Measurements from ENCODE around the gene RNU1-3. TPM values are rescaled to one million over a fixed set of nuclear protein-coding genes. Genes with fewer than 3 reads are reported as not detected.
"Not testable (repeated sequence)": the region's sequence is repeated elsewhere in the genome, so short reads cannot be mapped to it uniquely, and the experiment has no call there.

The RNU1-3 gene
- 6,387 TPM for total RNA-seq

DNA sequence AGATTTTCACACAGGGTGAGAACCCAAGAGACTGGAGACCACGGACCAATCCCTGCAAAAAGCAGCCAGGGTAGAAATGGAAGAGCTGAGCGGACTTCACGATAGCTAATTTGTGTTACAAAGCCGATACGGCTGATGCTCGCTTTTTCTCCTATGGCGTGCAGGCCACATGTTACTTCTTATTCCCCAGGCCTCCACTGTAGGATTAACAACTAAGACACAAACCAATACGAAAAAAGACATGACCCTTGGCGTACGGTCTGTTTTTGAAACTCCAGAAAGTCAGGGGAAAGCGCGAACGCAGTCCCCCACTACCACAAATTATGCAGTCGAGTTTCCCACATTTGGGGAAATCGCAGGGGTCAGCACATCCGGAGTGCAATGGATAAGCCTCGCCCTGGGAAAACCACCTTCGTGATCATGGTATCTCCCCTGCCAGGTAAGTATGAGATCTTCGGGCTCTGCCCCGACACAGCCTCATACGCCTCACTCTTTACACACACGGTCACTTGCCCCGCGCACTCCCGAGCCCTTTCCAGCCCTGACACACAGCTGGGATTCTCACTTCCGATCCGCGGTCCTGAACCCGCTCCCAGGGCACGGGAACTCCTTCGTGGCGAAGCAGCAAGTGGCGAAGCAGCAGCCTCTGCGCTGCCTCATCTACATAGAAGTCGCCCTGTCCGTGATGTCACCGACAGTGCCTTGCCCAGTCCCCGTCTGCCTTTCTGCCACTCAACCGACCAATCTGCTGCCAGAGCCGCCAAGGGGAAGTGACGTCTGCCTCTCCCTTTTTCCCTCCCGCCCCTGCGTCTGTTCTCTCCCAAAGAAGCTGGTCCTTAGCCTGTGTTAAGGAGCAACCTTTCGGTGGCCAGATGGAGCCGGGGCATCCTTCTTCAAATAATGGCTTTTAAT is at the start of gene RNU1-3:
Gene RNU1-3, minus strand, starts transcription at position 447 of the 912 bp plus-strand sequence.
- ATAC-seq = peak; percentile 99

DNA sequence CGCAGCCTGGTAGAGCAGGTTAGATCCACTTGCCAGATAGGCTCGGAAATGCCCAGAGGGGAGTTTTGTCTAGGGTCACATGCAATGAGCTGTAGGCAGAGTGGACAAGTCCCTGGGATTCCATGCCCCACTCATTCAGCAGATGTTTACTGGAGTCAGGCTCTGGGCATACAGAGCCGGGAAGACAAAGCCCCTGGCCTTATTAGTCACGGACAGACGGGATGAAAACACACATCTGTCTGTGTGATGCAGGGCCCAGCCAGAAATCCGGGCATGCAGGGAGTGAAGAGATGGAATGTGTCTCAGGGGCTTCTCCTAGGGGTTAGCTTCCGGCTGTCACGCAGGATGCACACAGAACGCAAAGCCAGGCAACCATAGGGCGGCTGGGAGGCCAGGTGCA is 46.7 kb upstream of the RNU1-3 start:
- not testable (repeated sequence) for ATAC-seq

- ATAC-seq = not testable (repeated sequence)
These were observed 46.2 kb upstream of the RNU1-3 start for GRCh38 chr1:16712984-16713383.

- ATAC-seq = not testable (repeated sequence)
These were observed 45.8 kb upstream of the RNU1-3 start for GRCh38 chr1:16712582-16712981.

GRCh38 chr1:16712131-16712530 is 45.4 kb upstream of the RNU1-3 start:
- not testable (repeated sequence) for ATAC-seq

DNA sequence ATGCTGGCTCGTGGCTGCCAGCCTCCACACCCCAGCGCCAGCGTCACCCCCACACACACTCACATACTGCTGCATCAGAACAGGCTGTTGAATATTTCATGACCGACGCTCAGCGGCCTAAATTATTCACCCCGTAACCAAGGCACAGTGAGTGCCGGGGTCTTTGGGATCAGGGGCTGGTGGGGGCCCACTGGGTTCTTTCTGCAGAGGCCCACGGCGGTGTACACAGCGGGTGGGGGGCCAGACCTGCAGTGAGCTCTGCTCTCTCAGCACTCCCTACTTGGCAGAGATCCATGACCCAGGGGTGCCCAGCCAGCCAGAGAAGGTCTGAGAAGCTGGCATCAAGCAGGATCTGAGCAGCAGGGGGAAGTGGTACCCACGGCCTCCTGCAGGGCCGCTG is 43.9 kb upstream of the RNU1-3 start:
- not testable (repeated sequence) for ATAC-seq

DNA sequence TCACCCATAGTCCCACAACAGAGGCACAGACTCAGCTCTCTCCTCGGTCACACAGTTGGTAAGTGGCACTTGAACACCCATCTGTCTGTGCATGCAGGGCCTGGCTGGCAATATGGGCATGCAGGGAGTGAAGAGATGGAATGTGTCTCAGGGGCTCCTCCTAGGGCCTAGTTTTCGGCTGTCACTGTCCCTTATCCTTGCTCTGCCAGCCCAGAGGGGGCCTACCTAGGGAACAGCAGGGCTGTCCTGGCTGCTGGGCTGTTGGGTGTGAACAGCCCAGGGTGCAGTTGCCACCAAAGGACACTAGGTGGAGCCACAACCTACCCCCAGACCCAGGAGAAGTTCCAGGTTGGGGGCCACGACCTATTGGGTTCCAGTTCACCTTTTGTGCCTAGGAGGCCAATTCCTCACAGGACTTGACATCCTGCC is 42.9 kb upstream of the RNU1-3 start:
- peak; percentile 69 for ATAC-seq

DNA sequence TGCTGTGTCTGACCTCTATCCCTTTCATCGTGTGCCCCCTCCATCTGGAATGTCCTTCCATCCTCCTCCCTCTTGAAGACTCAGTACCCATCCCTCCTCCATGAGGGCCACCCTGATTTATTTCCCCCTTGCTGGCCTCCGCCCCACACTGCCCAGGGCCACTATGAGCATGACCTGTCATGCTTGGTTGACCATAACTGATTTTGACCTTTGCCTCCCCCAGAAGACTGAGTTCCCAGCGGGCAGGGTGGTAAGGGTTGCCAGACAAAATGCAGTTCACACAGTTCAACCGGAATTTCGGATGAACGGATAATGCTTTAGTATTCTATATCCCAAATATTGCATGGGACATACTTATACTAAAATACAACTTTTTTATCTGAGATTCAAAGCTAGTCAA is 42.0 kb upstream of the RNU1-3 start:
- ATAC-seq = not testable (repeated sequence)

- peak; percentile 56 for ATAC-seq
These were observed 40.7 kb upstream of the RNU1-3 start for GRCh38 chr1:16707130-16708093.

DNA sequence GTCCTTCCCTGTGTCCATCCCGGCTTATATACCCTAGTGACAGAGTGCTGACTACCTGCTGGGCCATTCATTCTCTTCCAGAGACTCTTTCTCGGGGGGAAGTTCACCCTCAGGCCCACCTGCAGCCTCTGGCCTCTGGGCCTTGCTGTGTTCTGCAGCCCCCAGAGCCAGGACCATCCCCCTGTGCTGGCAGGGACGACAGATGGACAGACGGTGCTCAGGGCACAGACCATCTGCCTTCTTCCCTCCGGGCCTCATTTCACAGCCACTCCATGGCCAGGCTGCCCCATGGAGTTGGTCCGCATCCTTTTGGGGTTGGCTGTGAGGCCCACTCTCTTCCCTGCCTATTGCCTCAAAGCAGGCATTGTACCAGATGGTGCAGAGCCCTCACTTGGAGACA is 39.6 kb upstream of the RNU1-3 start:
- not testable (repeated sequence) for ATAC-seq

GRCh38 chr1:16704502-16705100 is 37.9 kb upstream of the RNU1-3 start:
- not testable (repeated sequence) for ATAC-seq

GRCh38 chr1:16704076-16704475 is 37.3 kb upstream of the RNU1-3 start:
- ATAC-seq = not testable (repeated sequence)

DNA sequence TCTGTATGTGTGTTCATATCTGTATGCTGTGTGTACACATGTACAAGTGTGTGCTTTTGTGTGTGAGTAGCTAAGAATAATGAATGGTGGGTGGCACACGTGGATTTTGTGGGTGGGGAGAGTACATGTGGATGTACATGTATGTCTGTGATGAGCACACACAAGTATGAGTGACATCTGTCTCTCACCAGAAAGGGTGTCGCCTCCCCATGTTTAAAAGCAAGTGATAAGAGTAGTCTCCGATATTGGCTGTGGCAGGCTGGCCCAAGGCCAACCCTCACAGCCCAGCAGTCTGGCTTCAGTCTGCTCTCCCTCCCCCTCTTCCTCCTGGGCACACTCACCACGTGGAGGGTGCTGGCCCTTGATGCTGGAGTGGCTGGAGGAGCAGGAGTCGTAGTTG is 36.9 kb upstream of the RNU1-3 start:
- ATAC-seq = not testable (repeated sequence)

GRCh38 chr1:16703141-16703540 is 36.4 kb upstream of the RNU1-3 start:
- peak; percentile 61 for ATAC-seq

DNA sequence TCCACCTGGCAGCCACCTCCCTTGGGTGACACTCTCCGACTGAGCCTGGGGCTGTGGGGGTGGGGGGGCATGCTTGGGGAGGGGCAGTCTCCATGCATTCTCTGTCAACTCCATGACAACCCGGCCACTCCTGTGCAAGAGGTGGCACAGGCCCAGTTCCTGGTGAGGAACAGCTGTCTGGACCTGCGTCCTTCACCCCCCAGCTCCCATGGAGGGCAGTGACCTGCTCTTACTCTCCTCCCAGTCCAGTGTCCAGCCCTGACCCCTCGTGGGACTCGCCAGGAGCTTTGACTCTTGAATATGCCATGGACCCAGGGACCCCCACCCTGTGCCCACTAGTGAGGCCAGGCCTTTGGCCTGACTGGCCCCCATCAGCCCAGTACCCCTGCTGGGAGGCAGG is 35.5 kb upstream of the RNU1-3 start:
- ATAC-seq = not testable (repeated sequence)

DNA sequence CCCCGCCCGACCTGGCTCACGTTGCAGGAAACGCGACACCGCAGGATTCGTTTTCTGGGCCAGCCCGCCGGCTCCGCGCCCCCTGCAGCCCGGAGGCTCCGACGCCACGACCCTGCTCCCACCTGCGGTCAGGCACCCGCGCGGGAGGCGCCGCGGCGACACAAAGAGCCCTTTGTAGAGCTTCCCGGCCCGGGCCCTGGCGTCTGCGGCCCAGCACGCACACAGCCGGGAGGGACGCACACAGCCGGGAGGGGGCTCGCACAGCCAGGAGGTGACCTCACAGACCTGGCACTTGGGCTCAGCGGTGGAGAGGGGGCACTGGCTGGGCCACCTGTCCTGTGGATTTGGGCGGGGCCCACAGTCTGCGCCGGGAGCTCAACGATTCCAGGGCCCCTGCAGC is 34.4 kb upstream of the RNU1-3 start:
- not testable (repeated sequence) for ATAC-seq

DNA sequence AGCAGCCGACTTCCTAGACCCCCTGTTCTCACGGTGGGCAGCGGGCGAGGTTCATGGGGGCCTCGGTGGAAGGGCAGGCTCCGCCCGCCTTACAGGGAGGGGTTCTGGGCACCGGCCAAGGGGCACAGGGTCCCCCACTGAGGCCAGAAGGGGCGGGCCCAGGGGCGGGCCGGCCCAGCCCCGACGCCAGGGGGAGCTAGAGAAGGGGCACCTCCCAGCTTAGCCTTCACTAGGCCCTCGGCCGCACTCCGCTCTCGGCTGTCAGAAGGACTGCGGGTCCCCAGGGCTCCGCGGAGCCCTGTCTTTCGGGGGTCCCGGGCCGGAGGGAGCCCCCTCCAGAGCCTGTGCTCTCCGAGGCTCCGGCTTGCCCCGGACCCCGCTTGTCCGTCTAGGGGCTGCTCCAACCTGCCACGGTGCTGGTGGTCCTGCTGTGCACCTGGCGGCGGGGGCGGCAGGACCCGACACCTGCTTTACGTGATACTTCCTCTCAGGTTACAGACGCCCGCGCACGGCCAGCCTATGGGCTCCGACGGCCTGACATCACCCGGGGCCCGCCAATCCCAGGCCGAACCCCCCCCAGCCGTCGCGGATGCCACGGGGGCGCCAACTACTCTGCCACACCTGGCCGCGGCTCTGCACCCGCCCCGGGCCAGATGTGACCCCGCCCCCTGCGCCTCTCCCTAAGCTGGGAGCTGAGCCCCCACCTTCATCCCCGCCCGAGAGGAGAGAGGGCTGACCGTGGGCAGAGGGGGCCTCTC is 33.6 kb upstream of the RNU1-3 start:
- ATAC-seq = peak; percentile 3

- not testable (repeated sequence) for ATAC-seq
These were observed 32.7 kb upstream of the RNU1-3 start for GRCh38 chr1:16699440-16699839.

- not testable (repeated sequence) for ATAC-seq
These were observed 30.4 kb upstream of the RNU1-3 start for GRCh38 chr1:16697152-16697551.

DNA sequence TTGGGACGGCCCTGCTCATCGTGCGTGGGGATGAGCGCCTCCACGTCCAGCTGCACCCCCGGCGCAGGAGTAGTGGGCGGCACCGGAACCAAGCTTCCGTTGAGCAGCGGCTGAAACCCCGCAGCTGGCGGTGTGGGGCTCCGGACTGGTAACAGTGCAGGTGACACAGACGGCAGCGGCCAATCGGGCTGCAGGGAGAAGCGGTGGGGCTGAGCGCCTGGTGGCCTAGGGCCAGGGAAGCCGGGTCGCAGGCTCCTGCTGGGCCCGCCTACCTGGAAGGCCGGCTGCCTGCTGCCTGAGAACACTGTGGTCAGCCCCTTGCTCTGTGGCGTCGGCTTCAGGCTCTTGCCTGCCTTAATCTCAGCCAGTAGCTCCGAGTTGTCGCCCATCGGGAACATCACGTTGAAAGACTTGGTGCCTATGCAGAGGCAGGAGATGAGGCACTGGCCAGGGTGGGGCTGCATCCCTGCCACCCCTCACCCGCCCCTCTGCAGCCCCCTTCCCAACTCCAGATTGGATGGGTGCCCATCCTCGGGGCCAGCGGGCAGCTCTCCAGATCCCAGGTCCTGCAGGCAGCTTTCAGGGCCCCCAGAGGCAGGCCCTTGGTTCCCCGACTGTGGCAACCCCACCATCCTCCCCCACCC is 29.9 kb upstream of the RNU1-3 start:
- not testable (repeated sequence) for ATAC-seq

DNA sequence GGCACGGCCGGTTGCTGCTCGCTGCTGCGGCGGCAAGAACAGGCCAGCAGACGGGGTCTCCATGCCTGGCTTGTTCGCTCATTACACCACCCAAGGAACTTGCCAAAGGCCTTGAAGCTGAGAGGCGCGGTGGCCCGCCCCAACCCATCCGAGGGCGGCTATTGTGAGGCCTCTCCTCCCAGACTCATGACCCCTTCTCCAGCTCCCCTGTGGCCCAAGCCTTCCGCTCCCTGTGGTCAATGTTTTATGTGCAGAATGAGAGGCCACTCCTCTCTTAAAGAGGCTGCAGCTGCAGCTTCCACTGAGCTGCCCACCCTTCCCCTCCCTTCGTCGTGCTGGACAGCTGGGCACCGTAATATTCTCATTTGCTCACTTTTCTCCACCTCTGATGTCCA is 27.6 kb upstream of the RNU1-3 start:
- not testable (repeated sequence) for ATAC-seq
